EH (cell line): ENCODE results near the gene SEC16B.

Source experiments
- DNase-seq: peaks from one replicate; pipeline ENCODE4 v3.0.0-alpha.2; 2015; ENCODE audit warnings: low read depth

SEC16B gene, protein sequence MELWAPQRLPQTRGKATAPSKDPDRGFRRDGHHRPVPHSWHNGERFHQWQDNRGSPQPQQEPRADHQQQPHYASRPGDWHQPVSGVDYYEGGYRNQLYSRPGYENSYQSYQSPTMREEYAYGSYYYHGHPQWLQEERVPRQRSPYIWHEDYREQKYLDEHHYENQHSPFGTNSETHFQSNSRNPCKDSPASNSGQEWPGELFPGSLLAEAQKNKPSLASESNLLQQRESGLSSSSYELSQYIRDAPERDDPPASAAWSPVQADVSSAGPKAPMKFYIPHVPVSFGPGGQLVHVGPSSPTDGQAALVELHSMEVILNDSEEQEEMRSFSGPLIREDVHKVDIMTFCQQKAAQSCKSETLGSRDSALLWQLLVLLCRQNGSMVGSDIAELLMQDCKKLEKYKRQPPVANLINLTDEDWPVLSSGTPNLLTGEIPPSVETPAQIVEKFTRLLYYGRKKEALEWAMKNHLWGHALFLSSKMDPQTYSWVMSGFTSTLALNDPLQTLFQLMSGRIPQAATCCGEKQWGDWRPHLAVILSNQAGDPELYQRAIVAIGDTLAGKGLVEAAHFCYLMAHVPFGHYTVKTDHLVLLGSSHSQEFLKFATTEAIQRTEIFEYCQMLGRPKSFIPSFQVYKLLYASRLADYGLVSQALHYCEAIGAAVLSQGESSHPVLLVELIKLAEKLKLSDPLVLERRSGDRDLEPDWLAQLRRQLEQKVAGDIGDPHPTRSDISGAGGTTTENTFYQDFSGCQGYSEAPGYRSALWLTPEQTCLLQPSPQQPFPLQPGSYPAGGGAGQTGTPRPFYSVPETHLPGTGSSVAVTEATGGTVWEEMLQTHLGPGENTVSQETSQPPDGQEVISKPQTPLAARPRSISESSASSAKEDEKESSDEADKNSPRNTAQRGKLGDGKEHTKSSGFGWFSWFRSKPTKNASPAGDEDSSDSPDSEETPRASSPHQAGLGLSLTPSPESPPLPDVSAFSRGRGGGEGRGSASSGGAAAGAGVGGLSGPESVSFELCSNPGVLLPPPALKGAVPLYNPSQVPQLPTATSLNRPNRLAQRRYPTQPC

GRCh38 chr1:177969825-177970371, at the start of gene SEC16B:
TSS of gene SEC16B (minus strand) at chr1:177970058. CDS start at chr1:177967981, 2,077 bp downstream.
- no peak for DNase-seq

- no peak for DNase-seq
Measured at GRCh38 chr1:178019622-178020021, 49.8 kb upstream of the SEC16B start.

DNA sequence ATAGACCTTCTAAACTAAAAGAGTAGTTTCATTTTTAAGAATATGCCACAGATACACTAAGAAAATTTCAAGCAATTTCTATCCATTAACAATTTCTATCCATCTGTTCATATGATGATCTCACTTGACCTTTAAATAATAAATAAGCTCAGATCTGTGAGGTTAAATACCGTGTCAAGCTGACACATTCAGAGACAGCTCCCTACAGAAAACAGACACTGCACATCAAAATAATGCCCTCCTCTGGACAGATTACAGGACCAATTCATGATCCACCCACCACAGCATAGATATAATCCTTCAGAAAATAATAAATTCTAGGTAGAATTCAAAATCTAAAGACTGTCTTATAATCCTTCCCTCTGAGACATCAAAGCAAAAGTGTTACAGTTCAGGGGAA, 49.4 kb upstream of the SEC16B start:
- DNase-seq = no peak

- no peak for DNase-seq
Measured at GRCh38 chr1:178017517-178017916, 47.7 kb upstream of the SEC16B start.

DNA sequence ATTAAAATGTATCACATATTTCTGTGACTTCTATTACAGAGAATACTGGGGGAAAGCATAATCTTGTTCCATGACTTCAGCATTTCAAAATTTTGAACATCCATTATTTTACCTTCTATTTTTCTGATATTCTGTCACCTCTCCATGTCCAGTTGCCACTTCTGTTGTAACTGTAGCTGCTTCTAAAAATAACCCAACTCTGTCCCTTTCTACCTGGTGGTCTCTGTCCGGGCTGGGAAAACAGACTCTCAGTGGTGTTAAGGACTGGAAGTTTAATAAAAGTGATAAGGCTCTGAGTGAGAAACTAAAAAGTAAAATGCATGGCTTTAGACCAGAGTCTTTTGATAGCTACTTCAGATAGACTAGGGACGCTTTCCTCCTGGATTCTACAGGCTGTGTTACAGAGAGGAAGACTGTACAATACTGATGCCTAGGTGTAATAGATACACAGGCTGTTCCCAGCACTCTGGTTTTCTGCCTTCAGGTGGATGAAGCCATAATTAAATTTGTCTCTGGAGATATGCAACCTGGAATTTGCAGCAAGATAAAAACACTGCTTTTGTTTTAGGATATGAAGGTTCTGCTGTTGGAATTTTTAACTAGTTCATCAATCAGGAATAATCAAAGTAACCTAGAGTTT, 42.1 kb upstream of the SEC16B start:
- no peak for DNase-seq

GRCh38 chr1:178011465-178011828, 41.6 kb upstream of the SEC16B start:
- peak; percentile 58 for DNase-seq

DNA sequence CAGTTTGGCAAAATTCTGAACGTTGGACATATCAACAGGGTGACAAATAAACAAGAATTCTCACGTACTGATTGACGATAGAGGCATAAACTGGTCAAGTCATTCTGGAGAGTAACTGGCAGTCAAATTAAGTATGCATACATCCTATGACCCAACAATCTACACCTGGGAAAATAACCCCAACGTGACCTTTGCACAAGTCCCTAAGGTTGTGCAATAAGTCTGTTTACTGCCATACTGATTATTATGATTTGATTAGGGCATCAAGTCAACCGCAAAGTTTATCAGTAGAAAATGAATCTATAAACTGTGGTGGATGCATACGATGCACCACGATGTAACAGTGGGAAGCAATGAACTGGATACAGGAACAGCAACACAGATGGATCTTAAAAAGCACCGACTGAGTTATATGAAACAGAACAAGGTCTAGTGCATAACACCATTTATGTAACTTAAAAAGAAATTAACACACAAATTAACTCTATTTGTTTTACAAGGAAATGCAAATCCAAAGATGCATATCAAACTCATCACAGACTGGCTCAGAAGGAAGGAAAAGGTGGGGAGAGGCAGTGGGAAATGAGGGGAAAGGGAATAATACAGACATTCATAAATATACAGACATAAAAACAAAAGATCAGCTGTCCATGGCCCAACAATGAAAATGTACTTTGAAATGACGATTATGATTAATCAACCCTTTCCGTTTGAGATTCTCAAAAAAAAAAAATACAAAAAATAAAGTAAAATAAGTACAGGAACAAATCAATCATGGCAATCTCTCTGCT, 41.0 kb upstream of the SEC16B start:
- no peak for DNase-seq

DNA sequence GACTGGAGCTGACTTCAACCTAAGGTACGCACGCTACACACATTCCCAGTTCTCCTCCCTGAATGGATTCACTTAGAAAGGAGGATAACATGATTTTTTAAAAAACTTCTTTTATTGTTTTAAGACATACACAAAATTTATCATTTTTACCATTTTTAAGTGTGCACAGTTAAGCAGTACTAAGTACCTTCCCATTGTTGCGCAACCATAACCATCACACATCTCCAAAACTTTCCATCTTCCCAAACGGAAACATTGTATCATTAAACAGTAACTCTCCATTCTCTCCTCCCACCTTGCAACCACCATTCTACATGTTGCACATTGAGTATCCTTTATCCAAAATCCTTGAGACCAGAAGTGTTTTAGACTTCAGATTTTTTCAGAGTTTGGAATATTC, 36.2 kb upstream of the SEC16B start:
- no peak for DNase-seq

DNA sequence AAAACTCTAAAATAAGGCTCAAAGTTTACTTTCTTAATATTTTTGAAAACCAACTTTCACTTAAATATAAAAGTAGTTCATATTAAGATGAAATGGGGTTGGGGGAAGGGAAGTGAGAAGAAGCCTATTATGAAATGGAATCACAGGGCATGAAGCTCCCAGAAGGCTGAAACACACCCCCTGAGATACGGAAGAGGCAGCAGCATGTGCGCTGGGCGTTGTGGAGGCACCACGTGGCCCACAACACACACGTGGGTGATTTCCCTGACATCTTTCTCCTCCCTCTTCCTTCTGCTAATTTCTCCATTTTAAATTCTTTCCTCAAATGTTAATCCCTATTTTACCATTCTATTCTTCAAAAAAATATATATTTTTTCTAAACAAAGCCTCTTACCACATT, 35.6 kb upstream of the SEC16B start:
- no peak for DNase-seq

DNA sequence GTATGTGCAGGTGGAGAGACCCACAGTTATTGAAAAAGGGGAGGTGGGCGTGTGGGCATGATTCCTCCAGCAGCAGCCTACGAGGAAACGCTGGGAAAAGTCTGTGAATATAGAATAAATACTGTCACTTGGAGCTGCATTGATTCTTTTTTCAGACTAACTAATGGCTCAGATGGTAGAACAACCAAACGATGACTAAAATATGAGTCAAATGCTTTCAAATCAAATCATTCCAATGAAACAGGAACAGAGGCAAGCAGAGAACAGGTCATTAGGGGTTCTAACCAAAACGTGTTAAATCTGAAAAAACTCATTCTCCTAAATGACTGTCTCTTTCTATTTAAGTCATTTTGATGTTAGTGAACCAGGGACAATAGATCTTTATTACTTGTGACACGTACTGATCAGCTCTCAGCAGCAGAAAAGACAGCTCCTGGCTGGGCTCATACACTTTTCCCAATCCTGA, 35.1 kb upstream of the SEC16B start:
- peak; percentile 56 for DNase-seq

DNA sequence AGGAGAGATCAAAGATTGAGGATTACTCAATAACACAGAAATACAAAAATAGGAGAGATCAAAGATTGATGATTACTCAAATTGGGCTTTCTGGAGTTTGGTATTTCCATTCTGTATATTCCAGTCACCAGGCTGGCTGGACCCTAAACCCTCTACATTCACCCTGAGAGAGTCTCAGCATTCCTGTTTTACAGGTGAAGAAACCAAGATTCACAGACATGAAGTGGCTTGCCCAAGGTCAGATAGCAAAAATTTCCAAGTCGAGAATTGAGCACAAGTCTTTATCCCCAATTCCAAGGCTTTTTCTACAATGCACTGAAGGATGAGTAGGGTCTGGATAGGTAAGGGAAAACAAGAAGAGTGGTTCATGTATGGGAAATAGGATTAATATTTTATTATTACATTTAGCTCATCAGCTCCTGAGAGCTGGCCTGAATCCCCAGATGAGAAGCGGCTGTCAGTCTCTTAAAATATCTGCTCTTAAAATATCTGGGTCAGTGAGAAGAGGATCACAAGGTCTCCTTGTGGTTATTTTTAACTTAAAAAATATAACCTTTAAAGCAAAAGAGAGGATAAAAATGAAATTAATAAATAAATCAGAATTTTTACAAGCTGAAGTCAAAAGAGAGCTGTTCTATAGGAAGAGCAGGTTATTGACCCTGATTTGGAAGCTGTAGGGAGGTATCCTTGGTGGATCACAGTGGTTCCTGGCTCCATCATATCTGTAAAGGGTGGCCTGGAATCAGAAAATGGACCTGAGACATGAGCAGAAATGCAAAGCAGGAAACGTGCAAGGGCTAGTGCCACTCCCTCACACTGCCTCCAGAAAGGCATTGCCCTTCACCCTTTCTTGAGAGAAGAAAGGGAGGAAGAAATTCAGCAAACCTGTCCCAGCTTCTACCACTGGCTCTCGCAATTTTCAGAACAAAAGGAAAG, 29.1 kb upstream of the SEC16B start:
- DNase-seq = no peak

GRCh38 chr1:177996957-177997356, 27.1 kb upstream of the SEC16B start:
- DNase-seq = no peak

DNA sequence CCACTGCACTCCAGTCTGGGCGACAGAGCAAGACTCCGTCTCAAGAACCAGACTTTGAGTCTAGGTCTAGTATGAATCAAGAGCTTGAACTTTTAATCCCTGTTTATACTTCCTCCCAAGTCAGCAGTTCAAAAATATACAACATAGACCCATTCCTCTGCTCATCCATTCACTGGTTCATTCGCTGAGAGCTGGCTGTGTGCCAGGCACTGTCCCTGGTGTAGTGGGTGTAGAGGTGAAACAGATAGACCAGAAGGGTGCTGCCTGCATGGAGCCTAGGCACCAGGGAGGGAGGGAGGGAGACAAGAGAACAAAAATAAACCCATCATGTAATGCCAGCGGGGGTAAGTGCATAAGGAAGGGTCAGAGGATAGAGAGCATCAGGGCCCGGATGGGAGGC, 25.5 kb upstream of the SEC16B start:
- DNase-seq = no peak

GRCh38 chr1:177986281-177986680, 16.4 kb upstream of the SEC16B start:
- peak; percentile 23 for DNase-seq

DNA sequence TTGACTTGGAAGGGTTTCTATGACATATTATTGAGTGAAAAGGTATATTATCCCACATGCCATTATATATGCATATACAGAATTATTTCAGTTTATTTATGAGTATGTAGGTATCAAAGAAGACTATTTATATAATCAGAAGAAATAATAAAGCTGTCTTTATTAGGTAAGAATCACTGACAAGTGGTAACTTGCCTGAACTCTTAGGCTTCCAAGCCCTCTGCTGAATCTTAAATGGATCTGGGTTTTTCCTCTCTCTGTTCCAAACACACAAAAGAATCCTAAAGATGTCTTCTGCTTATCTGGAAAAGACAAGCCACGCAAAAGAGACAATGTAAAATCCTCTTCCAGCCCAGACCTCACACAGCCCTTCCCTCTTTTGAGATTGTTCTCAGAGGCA, 14.9 kb upstream of the SEC16B start:
- DNase-seq = no peak

- peak; percentile 91 for DNase-seq
Measured at GRCh38 chr1:177984136-177984525, 14.3 kb upstream of the SEC16B start.

DNA sequence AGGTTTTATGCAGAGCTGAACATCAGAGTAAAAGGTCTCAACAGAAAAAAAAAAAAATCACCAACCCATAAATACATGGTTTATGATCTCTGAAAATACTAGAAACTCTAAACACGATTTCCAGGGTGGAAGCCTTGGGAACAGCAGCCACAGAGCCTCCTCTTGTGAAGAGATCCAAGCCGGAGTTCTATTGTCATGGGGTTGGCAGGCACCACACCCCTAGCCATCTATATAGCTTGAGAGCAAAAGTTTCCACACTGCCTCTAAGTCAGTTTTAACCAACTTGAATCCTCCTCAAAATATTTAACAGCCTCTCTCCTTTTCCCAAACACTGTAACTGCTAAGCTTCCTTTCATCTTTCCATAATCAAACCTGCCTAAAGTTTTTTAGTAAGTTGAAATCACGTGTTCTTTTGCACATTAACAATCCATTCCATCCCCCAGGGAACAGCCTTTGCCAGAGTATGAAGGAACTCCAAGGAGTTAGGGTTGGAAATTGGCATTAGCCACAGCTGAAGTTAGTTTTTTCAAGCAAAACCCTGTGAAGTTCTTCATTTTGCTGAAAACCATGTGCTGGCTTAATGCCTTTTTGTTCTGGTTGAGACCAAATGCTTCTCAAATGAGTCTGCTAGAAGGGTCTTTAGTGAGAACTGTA, 13.8 kb upstream of the SEC16B start:
- DNase-seq = no peak

- no peak for DNase-seq
Measured at GRCh38 chr1:177983077-177983476, 13.2 kb upstream of the SEC16B start.

DNA sequence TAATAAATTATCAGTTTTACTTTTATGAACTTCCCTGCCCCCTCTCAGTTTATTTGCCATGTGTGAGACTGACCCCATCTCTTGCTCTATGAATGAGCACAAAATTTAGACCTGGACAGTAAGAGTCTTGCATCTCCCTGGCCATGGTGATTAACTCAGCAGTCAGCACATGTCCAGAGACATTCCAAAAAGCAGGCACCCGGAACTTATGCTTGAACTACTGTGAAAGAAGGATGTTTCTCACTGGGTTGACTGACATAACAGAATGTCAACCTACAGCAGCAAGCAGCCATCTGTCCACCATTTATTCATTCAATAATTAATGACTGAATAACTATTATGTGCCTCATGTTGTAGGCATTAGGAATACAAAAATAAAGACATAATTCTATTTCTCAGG, 11.3 kb upstream of the SEC16B start:
- no peak for DNase-seq
